ENCODE measurements around the gene PLPP7. TPM values are rescaled to one million over a fixed set of nuclear protein-coding genes. Genes with fewer than 3 reads are reported as not detected.

The PLPP7 gene
- total RNA-seq, 2 experiments from 2014 or later, result 0.11 TPM; not detected in 1

- Mint-ChIP-seq H3K27ac (no peak overlapping the region), H3K4me1 (ENCODE audit: low read depth) (no peaks in the 10 kb centered on the region), H3K27me3 (no peaks in the 10 kb centered on the region), H3K9me3 (no peaks in the 10 kb centered on the region), H3K36me3 (ENCODE audit: low read depth) (no peaks in the 10 kb centered on the region), H3K4me3 (no peak overlapping the region)
- no peak for TF ChIP-seq CTCF (IDR thresholded peaks at IDR 0.05)
- no peak for DNase-seq
- POLR2A ChIA-PET, result no interaction called here
- CTCF ChIA-PET, result interaction anchor here (1.6 kb wide), 1 partner anchor 18 kb away, joined by 7 read pairs; no protein-coding TSS in a partner anchor
- intact Hi-C loops (cut with micrococcal nuclease), result no loop called here
- no peak for ATAC-seq
Measured at GRCh38 chr9:131318231-131319085, 28.9 kb downstream of the PLPP7 start.

GRCh38 chr9:131319486-131319885 is 30.0 kb downstream of the PLPP7 start:
- ChIA-PET POLR2A (no interaction called here), CTCF (interaction anchor here (0.6 to 1.2 kb wide), 2 partner anchors 30 to 273 kb away, joined by 3 to 4 read pairs; no protein-coding TSS in a partner anchor)
- no peak for TF ChIP-seq CTCF (IDR thresholded peaks at IDR 0.05)
- no peaks in the 10 kb centered on the region for H3K27me3 Mint-ChIP-seq
- no peaks in the 10 kb centered on the region for H3K4me1 Mint-ChIP-seq (ENCODE audit: low read depth)
- no peak overlapping the region for H3K4me3 Mint-ChIP-seq
- DNase-seq (no peak), ATAC-seq (no peak)
- intact Hi-C loops (cut with micrococcal nuclease), result no loop called here
- no peaks in the 10 kb centered on the region for H3K9me3 Mint-ChIP-seq
- no peak overlapping the region for H3K27ac Mint-ChIP-seq
- no peaks in the 10 kb centered on the region for H3K36me3 Mint-ChIP-seq (ENCODE audit: low read depth)

- POLR2A ChIA-PET, result no interaction called here
- TF ChIP-seq CTCF (IDR thresholded peaks at IDR 0.05), result no peak
- H3K4me1 Mint-ChIP-seq (ENCODE audit: low read depth), result no peaks in the 10 kb centered on the region
- H3K27ac Mint-ChIP-seq, result no peak overlapping the region
- no peak for ATAC-seq
- intact Hi-C loops (cut with micrococcal nuclease), result no loop called here
- no peaks in the 10 kb centered on the region for H3K36me3 Mint-ChIP-seq (ENCODE audit: low read depth)
- no peaks in the 10 kb centered on the region for H3K27me3 Mint-ChIP-seq
- no peak overlapping the region for H3K4me3 Mint-ChIP-seq
- no peaks in the 10 kb centered on the region for H3K9me3 Mint-ChIP-seq
- CTCF ChIA-PET, result interaction anchor here (0.6 to 1.2 kb wide), 2 partner anchors 30 to 274 kb away, joined by 3 to 4 read pairs; no protein-coding TSS in a partner anchor
- DNase-seq, result no peak
Measured at GRCh38 chr9:131320031-131320685, 30.6 kb downstream of the PLPP7 start.

- H3K9me3 Mint-ChIP-seq, result no peaks in the 10 kb centered on the region
- intact Hi-C loops (cut with micrococcal nuclease), result no loop called here
- ATAC-seq, result no peak
Measured at GRCh38 chr9:131323629-131324028, 34.1 kb downstream of the PLPP7 start.

More at GRCh38 chr9:131323629-131324028, 34.1 kb downstream of the PLPP7 start:
- no peak overlapping the region for H3K27ac Mint-ChIP-seq
- H3K4me3 Mint-ChIP-seq, result no peak overlapping the region
- H3K27me3 Mint-ChIP-seq, result no peaks in the 10 kb centered on the region
- H3K4me1 Mint-ChIP-seq (ENCODE audit: low read depth), result no peaks in the 10 kb centered on the region
- TF ChIP-seq CTCF (IDR thresholded peaks at IDR 0.05), result no peak
- ChIA-PET POLR2A (no interaction called here), CTCF (interaction anchor here (6.4 kb wide), 1 partner anchor 13 kb away, joined by 43 read pairs; no protein-coding TSS in a partner anchor)
- no peaks in the 10 kb centered on the region for H3K36me3 Mint-ChIP-seq (ENCODE audit: low read depth)
- no peak for DNase-seq

All from activated CD8-positive, alpha-beta T cell treated with anti-CD3 and anti-CD28 coated beads for 36 hours (primary cell).